Measurements from ENCODE around the gene CFTR.

The CFTR gene

DNA sequence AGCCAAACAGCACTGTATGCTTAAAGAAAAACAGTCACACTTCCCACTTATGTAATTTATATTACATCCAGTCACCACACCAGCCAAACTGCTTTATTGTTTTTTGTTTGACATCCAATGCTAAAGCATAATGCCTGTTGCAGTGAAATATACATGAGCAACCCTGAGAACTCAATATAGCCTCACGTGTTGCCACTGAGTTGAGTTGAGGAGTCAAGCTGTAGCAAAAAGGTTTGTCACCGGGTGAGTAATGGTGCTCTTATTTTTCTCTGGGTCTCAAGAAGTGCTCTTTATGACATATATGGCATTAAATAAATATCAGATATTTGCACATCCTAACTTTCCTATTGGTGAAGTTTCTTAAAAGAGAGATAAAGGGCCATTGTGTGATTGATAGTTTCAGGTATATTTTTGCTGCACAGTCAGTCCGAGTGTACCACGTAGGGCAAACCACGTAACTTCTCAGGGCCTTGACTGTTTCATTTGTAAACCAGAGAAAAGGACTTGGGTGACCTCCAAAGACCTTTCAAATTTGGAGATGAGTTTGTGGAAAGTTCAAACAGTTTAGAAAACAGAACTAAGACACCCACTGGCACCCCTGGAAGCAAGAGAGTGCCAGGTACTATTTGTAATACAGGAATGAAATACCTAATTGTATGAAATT lies 168.5 kb downstream of the CFTR start:
- TF ChIP-seq POLR2AphosphoS5 (IDR thresholded peaks at IDR 0.05; ENCODE audit: low read depth, low read length): no peak
- TF ChIP-seq FOXP2 (optimal IDR thresholded peaks at IDR 0.05; ENCODE audit: borderline replicate concordance, extremely low read depth, extremely low read length, insufficient read depth): no peak
- TF ChIP-seq SIN3A (IDR thresholded peaks at IDR 0.05; ENCODE audit: borderline replicate concordance, insufficient read depth, low read length): no peak
- no peak for TF ChIP-seq TAF1 (IDR thresholded peaks at IDR 0.05; ENCODE audit: borderline replicate concordance, insufficient read depth, low read length)
- TF ChIP-seq, protein P1, sequence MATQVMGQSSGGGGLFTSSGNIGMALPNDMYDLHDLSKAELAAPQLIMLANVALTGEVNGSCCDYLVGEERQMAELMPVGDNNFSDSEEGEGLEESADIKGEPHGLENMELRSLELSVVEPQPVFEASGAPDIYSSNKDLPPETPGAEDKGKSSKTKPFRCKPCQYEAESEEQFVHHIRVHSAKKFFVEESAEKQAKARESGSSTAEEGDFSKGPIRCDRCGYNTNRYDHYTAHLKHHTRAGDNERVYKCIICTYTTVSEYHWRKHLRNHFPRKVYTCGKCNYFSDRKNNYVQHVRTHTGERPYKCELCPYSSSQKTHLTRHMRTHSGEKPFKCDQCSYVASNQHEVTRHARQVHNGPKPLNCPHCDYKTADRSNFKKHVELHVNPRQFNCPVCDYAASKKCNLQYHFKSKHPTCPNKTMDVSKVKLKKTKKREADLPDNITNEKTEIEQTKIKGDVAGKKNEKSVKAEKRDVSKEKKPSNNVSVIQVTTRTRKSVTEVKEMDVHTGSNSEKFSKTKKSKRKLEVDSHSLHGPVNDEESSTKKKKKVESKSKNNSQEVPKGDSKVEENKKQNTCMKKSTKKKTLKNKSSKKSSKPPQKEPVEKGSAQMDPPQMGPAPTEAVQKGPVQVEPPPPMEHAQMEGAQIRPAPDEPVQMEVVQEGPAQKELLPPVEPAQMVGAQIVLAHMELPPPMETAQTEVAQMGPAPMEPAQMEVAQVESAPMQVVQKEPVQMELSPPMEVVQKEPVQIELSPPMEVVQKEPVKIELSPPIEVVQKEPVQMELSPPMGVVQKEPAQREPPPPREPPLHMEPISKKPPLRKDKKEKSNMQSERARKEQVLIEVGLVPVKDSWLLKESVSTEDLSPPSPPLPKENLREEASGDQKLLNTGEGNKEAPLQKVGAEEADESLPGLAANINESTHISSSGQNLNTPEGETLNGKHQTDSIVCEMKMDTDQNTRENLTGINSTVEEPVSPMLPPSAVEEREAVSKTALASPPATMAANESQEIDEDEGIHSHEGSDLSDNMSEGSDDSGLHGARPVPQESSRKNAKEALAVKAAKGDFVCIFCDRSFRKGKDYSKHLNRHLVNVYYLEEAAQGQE (IDR thresholded peaks at IDR 0.05; ENCODE audit: insufficient read depth in 1 of 2, low read depth in 2 of 2, low read length in 2 of 2): no peak

DNA sequence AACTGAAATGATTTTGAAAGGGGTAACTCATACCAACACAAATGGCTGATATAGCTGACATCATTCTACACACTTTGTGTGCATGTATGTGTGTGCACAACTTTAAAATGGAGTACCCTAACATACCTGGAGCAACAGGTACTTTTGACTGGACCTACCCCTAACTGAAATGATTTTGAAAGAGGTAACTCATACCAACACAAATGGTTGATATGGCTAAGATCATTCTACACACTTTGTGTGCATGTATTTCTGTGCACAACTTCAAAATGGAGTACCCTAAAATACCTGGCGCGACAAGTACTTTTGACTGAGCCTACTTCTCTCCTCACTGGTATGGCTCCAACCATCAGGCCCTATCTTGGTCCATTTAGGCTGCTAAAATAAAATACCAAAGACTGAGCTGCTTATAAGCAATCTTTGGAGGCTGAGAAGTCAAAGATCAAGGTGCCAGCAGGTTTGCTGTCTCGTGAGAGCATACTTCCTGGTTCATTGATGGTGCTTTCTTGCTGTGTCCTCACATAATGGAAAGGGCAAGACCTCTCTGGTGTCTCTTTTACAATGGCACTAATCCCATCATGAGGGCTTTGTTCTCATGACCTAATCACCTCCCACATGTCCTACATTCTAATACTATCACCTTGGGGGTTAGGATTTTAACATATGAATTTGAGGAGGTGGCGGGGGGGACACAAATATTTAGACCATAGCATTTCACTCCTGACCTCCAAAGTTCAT lies 173.3 kb downstream of the CFTR start:
- TF ChIP-seq, protein P1 (IDR thresholded peaks at IDR 0.05; ENCODE audit: insufficient read depth in 1 of 2, low read depth in 2 of 2, low read length in 2 of 2): no peak
- no peak for TF ChIP-seq TAF1 (IDR thresholded peaks at IDR 0.05; ENCODE audit: borderline replicate concordance, insufficient read depth, low read length)

DNA sequence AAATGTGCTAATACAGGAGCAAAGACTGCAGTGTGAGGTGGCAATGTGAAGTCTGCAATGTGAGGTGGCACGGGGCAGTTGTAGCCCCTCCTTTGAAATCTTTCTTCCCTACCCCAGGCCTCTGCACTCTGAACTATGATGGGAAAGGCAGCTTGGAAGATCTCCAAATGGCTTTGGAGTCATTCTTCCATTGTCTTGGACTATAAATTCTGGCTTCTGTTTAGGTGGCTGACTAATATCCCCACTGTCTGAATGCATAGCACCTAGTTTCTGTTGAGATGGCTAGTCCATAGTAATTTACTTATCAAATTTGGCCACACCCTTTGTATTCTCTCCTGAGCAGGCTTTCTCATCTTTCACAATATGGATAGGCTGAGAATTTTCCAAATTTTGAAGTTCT lies 175.0 kb downstream of the CFTR start:
- TF ChIP-seq TAF1 (IDR thresholded peaks at IDR 0.05; ENCODE audit: borderline replicate concordance, insufficient read depth, low read length) (no peak), POLR2AphosphoS5 (IDR thresholded peaks at IDR 0.05; ENCODE audit: low read depth, low read length) (no peak), FOXP2 (optimal IDR thresholded peaks at IDR 0.05; ENCODE audit: borderline replicate concordance, extremely low read depth, extremely low read length, insufficient read depth) (no peak)
- TF ChIP-seq, protein P1 (IDR thresholded peaks at IDR 0.05; ENCODE audit: insufficient read depth in 1 of 2, low read depth in 2 of 2, low read length in 2 of 2): no peak

- TF ChIP-seq SIN3A (IDR thresholded peaks at IDR 0.05; ENCODE audit: borderline replicate concordance, insufficient read depth, low read length): no peak
- TF ChIP-seq, protein P1 (IDR thresholded peaks at IDR 0.05; ENCODE audit: insufficient read depth in 1 of 2, low read depth in 2 of 2, low read length in 2 of 2): no peak
- no peak for TF ChIP-seq TAF1 (IDR thresholded peaks at IDR 0.05; ENCODE audit: borderline replicate concordance, insufficient read depth, low read length)
- TF ChIP-seq FOXP2 (optimal IDR thresholded peaks at IDR 0.05; ENCODE audit: borderline replicate concordance, extremely low read depth, extremely low read length, insufficient read depth): no peak
- no peak for TF ChIP-seq POLR2AphosphoS5 (IDR thresholded peaks at IDR 0.05; ENCODE audit: low read depth, low read length)
Measured at GRCh38 chr7:117656806-117657205, 177.0 kb downstream of the CFTR start.
